ENCODE measurements around the gene PAMR1.

Gene PAMR1, protein sequence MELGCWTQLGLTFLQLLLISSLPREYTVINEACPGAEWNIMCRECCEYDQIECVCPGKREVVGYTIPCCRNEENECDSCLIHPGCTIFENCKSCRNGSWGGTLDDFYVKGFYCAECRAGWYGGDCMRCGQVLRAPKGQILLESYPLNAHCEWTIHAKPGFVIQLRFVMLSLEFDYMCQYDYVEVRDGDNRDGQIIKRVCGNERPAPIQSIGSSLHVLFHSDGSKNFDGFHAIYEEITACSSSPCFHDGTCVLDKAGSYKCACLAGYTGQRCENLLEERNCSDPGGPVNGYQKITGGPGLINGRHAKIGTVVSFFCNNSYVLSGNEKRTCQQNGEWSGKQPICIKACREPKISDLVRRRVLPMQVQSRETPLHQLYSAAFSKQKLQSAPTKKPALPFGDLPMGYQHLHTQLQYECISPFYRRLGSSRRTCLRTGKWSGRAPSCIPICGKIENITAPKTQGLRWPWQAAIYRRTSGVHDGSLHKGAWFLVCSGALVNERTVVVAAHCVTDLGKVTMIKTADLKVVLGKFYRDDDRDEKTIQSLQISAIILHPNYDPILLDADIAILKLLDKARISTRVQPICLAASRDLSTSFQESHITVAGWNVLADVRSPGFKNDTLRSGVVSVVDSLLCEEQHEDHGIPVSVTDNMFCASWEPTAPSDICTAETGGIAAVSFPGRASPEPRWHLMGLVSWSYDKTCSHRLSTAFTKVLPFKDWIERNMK

DNA sequence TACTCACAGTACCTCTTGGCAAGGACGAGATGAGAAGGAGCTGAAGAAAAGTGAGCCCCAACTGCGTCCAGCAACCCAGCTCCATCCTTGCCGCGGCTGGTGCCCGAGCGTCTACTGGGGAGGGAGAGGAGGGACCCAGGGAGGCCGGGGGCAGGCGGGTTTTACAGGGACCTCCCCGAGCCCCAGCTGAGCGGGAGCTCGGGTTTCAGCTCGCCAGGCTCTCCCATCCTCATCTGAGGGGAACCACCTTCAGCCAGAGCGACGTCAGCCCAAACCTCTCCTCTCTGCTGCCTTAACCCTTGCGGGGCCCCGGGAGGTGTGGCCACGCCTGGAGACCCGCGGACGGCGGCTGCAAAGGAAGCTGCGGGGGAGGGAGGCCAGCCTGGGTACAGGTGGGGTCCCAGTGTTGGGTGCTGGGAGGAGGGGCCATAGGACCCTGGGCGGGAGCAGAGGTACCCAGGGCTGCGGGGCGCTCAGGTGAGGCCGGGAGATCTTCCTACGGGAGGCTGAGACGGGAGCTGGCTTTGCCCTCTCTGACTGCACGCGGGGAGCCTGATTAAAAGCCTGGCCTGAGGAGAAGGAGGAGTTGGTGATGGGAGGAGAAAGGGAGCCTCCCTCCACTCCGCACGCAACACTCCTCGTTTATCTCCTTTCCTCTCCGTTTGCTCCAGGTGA, at the start of gene PAMR1:
TSS of gene PAMR1 (minus strand) at position 116 of the 675 bp plus-strand sequence. CDS start at position 85, 31 bp downstream.
- TF ChIP-seq, protein P1, sequence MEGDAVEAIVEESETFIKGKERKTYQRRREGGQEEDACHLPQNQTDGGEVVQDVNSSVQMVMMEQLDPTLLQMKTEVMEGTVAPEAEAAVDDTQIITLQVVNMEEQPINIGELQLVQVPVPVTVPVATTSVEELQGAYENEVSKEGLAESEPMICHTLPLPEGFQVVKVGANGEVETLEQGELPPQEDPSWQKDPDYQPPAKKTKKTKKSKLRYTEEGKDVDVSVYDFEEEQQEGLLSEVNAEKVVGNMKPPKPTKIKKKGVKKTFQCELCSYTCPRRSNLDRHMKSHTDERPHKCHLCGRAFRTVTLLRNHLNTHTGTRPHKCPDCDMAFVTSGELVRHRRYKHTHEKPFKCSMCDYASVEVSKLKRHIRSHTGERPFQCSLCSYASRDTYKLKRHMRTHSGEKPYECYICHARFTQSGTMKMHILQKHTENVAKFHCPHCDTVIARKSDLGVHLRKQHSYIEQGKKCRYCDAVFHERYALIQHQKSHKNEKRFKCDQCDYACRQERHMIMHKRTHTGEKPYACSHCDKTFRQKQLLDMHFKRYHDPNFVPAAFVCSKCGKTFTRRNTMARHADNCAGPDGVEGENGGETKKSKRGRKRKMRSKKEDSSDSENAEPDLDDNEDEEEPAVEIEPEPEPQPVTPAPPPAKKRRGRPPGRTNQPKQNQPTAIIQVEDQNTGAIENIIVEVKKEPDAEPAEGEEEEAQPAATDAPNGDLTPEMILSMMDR (IDR thresholded peaks at IDR 0.05; ENCODE audit: insufficient read depth, low read depth, low read length, missing control alignments) = no peak
- peak; percentile 63 for DNase-seq (ENCODE audit: low read depth)
- peak within 1 kb of the TSS; percentile 42 for H3K4me3 ChIP-seq (ENCODE audit: low read length)

DNA sequence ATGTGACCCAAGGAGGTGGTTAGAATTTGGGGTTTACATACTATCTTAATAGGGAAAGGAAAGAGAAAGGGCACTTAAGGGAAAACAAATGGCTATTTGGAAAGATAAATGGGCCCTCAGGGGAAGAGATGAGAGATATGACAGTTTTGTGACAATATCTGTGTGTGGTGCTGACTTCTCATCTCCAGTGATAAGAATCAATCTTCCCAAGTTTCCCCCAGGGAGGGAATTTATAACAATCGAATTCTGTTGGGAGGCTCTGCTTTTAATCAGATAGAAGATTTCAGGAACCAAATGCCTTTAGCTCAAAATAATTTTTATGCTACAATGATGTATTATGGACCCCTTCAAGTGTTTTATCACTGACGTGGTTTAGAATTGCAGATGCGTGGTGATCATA, 46.3 kb upstream of the PAMR1 start:
- H3K4me3 ChIP-seq (ENCODE audit: low read length) = no peak overlapping the region
- TF ChIP-seq, protein P1 (IDR thresholded peaks at IDR 0.05; ENCODE audit: insufficient read depth, low read depth, low read length, missing control alignments) = no peak
- DNase-seq (ENCODE audit: low read depth) = no peak

DNA sequence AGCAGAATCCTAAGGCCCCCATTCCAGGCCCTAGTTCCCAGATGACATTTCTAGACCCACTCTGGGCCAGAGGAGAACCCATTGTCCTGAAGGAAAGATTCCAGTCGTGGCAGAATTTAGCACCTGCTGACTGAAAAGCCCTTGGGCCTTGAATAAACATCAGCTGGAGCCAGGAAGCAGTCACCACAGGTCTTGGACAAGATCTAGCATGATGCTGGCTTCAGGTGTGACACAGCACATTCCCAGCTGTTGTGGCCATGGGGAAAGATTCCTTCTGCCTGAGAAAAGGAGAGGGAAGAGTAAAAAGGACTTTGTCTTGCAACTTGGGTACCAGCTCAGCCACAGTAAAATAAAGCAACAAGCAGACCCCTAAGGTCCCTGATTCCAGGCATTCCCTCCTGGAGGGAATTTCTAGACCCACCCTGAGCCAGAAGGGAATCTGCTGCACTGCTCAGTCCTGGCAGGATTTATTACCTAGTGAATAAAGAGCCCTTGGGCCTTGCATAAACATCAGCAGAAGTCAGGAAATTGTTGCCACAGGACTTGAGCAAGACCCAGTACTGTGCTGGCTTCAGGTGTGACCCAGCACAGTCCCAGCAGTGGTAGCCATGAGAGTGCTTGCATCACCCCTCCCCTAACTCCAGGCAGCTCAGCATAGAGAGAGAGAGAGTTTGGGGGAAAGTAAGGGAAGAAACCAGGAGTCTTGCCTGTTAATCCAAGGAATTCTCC, 42.5 kb upstream of the PAMR1 start:
- DNase-seq (ENCODE audit: low read depth) = peak; percentile 98
- TF ChIP-seq, protein P1 (IDR thresholded peaks at IDR 0.05; ENCODE audit: insufficient read depth, low read depth, low read length, missing control alignments) = no peak
- no peak overlapping the region for H3K4me3 ChIP-seq (ENCODE audit: low read length)

DNA sequence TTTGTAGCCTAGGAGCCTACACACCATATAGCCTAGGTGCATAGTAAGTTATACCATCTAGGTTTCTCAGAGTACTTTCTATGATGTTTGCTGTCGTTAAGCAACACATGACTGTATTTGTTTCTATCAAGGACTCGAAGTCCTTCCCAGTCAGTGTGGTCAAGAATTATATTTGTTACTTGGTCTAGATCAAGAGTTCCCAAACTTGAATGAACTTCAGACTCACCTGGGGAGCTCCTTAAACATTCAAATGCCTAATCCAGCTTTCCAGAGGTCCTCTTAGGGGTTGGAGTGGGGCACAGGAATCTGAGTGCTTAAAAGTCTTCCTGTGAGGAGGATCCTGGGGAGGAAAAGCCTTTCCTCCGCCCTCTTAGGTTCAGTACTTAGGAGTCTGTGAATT, 41.5 kb upstream of the PAMR1 start:
- no peak overlapping the region for H3K4me3 ChIP-seq (ENCODE audit: low read length)
- TF ChIP-seq, protein P1 (IDR thresholded peaks at IDR 0.05; ENCODE audit: insufficient read depth, low read depth, low read length, missing control alignments) = no peak
- no peak for DNase-seq (ENCODE audit: low read depth)

DNA sequence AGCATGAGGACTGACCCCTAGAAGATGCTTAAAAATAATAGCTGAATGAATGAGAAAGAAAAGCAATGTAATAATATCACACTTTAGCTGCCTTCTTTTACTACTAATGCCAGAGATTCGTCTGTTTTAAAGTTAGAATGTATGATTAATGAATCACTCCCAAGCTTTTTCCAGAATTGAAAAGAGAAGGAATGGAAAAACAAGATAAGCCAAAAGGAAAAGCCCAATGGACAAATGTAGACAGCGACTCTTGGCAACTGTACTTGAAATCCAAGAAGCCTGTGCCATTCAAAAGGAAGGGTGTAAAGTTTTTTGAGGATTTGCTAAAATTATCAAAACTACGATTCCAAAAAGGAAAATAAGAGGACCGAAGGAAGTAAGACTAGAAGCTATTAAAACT, 40.8 kb upstream of the PAMR1 start:
- H3K4me3 ChIP-seq (ENCODE audit: low read length) = no peak overlapping the region
- no peak for DNase-seq (ENCODE audit: low read depth)
- TF ChIP-seq, protein P1 (IDR thresholded peaks at IDR 0.05; ENCODE audit: insufficient read depth, low read depth, low read length, missing control alignments) = no peak

DNA sequence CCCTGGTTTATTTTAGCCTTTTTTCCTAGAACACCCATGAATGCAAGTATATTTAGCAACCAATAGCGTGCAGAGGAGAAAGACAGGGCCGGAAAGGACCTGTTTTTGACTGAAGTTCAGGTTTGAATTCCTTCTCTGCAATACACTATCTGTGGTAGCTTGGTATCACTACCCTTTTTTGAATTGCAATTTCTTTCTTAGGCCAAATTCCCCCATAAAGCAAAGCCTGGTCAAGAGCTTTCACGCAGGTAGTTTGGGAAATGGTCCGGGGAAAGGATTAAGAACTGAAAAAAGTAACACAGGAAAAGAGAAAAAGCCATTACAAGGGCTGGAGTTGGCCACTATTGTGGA, 38.8 kb upstream of the PAMR1 start:
- no peak for DNase-seq (ENCODE audit: low read depth)
- TF ChIP-seq, protein P1 (IDR thresholded peaks at IDR 0.05; ENCODE audit: insufficient read depth, low read depth, low read length, missing control alignments) = no peak
- H3K4me3 ChIP-seq (ENCODE audit: low read length) = no peak overlapping the region

Measured in epithelial cell of esophagus (primary cell).